NCI-H524 (cell line): ENCODE results near the gene SMDT1.

Experiments
- DNase-seq, 2 experiments: peaks; one replicate each; lab custom pipeline; 2025; lab: John Stamatoyannopoulos, UW

The SMDT1 gene

GRCh38 chr22:42079319-42080251 is at the start of gene SMDT1:
TSS of gene SMDT1 (plus strand) at chr22:42079700. CDS start at chr22:42079769, 69 bp downstream.
- DNase-seq = peak; percentile 96 to 98

GRCh38 chr22:42033263-42034181 is 46.0 kb upstream of the SMDT1 start:
- no peak for DNase-seq

- peak in 1 of 2 experiments; percentile 14 for DNase-seq
These were observed 44.2 kb upstream of the SMDT1 start for GRCh38 chr22:42035256-42035655.

- DNase-seq = no peak
These were observed 40.2 kb upstream of the SMDT1 start for GRCh38 chr22:42039271-42039670.

- DNase-seq = no peak
These were observed 37.7 kb upstream of the SMDT1 start for GRCh38 chr22:42041784-42042183.

- no peak for DNase-seq
These were observed 28.8 kb upstream of the SMDT1 start for GRCh38 chr22:42050641-42051180.

GRCh38 chr22:42052765-42053164 is 26.7 kb upstream of the SMDT1 start:
- no peak for DNase-seq

GRCh38 chr22:42056757-42057511 is 22.6 kb upstream of the SMDT1 start:
- no peak for DNase-seq

GRCh38 chr22:42060489-42060888 is 19.0 kb upstream of the SMDT1 start:
- DNase-seq = no peak

GRCh38 chr22:42061041-42061440 is 18.5 kb upstream of the SMDT1 start:
- no peak for DNase-seq

- no peak for DNase-seq
These were observed 16.9 kb upstream of the SMDT1 start for GRCh38 chr22:42062506-42063170.

- no peak for DNase-seq
These were observed 14.9 kb upstream of the SMDT1 start for GRCh38 chr22:42064629-42065028.

- no peak for DNase-seq
These were observed 13.9 kb upstream of the SMDT1 start for GRCh38 chr22:42065438-42066125.

- DNase-seq = no peak
These were observed 13.3 kb upstream of the SMDT1 start for GRCh38 chr22:42066126-42066761.

- DNase-seq = no peak
These were observed 12.6 kb upstream of the SMDT1 start for GRCh38 chr22:42066937-42067336.

- DNase-seq = no peak
These were observed 11.7 kb upstream of the SMDT1 start for GRCh38 chr22:42067671-42068251.

GRCh38 chr22:42068291-42068690 is 11.2 kb upstream of the SMDT1 start:
- no peak for DNase-seq

GRCh38 chr22:42069801-42070516 is 9.5 kb upstream of the SMDT1 start:
- no peak for DNase-seq
